ENCODE results near the gene FHAD1. TPM values are rescaled to one million over a fixed set of nuclear protein-coding genes. Genes with fewer than 3 reads are reported as not detected.

The FHAD1 gene
- polyA plus RNA-seq, 1 of the 3 experiments (the other 2 are of a cell fraction): 0.48 TPM

- TF ChIP-seq REST (IDR thresholded peaks at IDR 0.05; ENCODE audit: low read depth, low read length) (no peak), RAD21 (IDR thresholded peaks at IDR 0.05; ENCODE audit: low read length) (no peak), TEAD4 (IDR thresholded peaks at IDR 0.05; ENCODE audit: borderline replicate concordance, insufficient read depth) (no peak)
Measured at GRCh38 chr1:15418806-15419515, 171.9 kb downstream of the FHAD1 start (continued).

- Histone ChIP-seq H4K20me1 (ENCODE audit: insufficient read depth) (peaks cover 30% of the 10 kb centered on the region; the same call in 1 of the 2 replicates), H3K4me2 (no peak overlapping the region), H3K9me2 (no peaks in the 10 kb centered on the region), H3K27ac (ENCODE audit: low read depth in 2 of 2, low read length in 1 of 2) (no peak overlapping the region), H3K27me3 (ENCODE audit: insufficient read depth) (no peaks in the 10 kb centered on the region), H2AFZ (ENCODE audit: low read depth) (no peak overlapping the region), H3K79me2 (ENCODE audit: insufficient read depth) (peaks cover 76% of the 10 kb centered on the region), H3K9me3 (no peaks in the 10 kb centered on the region), H3K36me3 (replicated peaks in 1 of 2; ENCODE audit: control insufficient read depth in 1 of 2, insufficient read depth in 2 of 2, low read length in 1 of 2) (peaks cover 0 to 9% of the 10 kb centered on the region in 2 experiments), H3K4me1 (ENCODE audit: control insufficient read depth in 1 of 2, insufficient read depth in 2 of 2, low read depth in 1 of 2, low read length in 1 of 2) (peaks cover 14 to 27% of the 10 kb centered on the region in 2 experiments; a peak in 3 of 4 replicates), H3K9ac (no peak overlapping the region), H3F3A (replicated peaks; ENCODE audit: insufficient read depth) (peaks cover 16% of the 10 kb centered on the region), H3K4me3 (ENCODE audit: low read depth in 2 of 2, low read length in 1 of 2) (no peak overlapping the region)
- DNase-seq: no peak
- TF ChIP-seq GATA2 (CRISPR knock-in tag; IDR thresholded peaks at IDR 0.05) (no peak), CTCF (IDR thresholded peaks at IDR 0.05) (no peak), SIN3A (IDR thresholded peaks at IDR 0.05; ENCODE audit: borderline replicate concordance, low read depth, low read length) (no peak), MXI1 (IDR thresholded peaks at IDR 0.05; ENCODE audit: low read depth, low read length) (no peak), NFIC (IDR thresholded peaks at IDR 0.05; ENCODE audit: borderline replicate concordance) (no peak), RFX5 (IDR thresholded peaks at IDR 0.05; ENCODE audit: low read length) (no peak), SMC3 (IDR thresholded peaks at IDR 0.05; ENCODE audit: low read depth, low read length) (no peak), NRF1 (IDR thresholded peaks at IDR 0.05; ENCODE audit: low read depth, low read length) (no peak), EZH2phosphoT487 (IDR thresholded peaks at IDR 0.05; ENCODE audit: borderline replicate concordance, low read depth) (no peak), REST (IDR thresholded peaks at IDR 0.05; ENCODE audit: low read depth, low read length) (no peak), FOSL2 (IDR thresholded peaks at IDR 0.05; ENCODE audit: borderline replicate concordance, low read depth) (no peak), RAD21 (IDR thresholded peaks at IDR 0.05; ENCODE audit: low read length) (no peak), GABPA (IDR thresholded peaks at IDR 0.05; ENCODE audit: low read depth) (no peak), MAX (IDR thresholded peaks at IDR 0.05; ENCODE audit: low read depth) (no peak), RCOR1 (IDR thresholded peaks at IDR 0.05; ENCODE audit: low read length) (no peak)
- ChIA-PET CTCF (interaction anchor here (1.0 to 14.9 kb wide), 6 partner anchors 9 to 100 kb away, joined by 3 to 311 read pairs (median 5); no protein-coding TSS in a partner anchor), POLR2A (no interaction called here)
- WGBS (ENCODE audit: low lambda C conversion rate): 89% methylated on average over 8 of the region's 8 CpGs
Measured at GRCh38 chr1:15420853-15421465, 173.9 kb downstream of the FHAD1 start.

Measured in SK-N-SH (cell line).